GM15510 (cell line): ENCODE results near the gene NSUN6.

Experiments
- POLR2A ChIP-seq: IDR thresholded peaks from 3 replicates; pipeline ENCODE4 v1.6.1; 2011; ENCODE audit warnings: borderline replicate concordance; ENCODE audit not compliant: insufficient read length; ENCODE audit errors: extremely low read depth

The NSUN6 gene

GRCh38 chr10:18635995-18636394 lies 15.4 kb downstream of the NSUN6 start:
- no peak for TF ChIP-seq POLR2A

- TF ChIP-seq POLR2A: no peak
Measured at GRCh38 chr10:18625886-18626285, 25.5 kb downstream of the NSUN6 start.

GRCh38 chr10:18620856-18621255 lies 30.5 kb downstream of the NSUN6 start:
- no peak for TF ChIP-seq POLR2A

- no peak for TF ChIP-seq POLR2A
Measured at GRCh38 chr10:18619016-18619415, 32.4 kb downstream of the NSUN6 start.

- TF ChIP-seq POLR2A: no peak
Measured at GRCh38 chr10:18616337-18616736, 35.0 kb downstream of the NSUN6 start.

GRCh38 chr10:18615618-18616017 lies 35.8 kb downstream of the NSUN6 start:
- no peak for TF ChIP-seq POLR2A

- TF ChIP-seq POLR2A: no peak
Measured at GRCh38 chr10:18611168-18611567, 40.2 kb downstream of the NSUN6 start.

- TF ChIP-seq POLR2A: no peak
Measured at GRCh38 chr10:18610517-18610916, 40.9 kb downstream of the NSUN6 start.

- TF ChIP-seq POLR2A: no peak
Measured at GRCh38 chr10:18608596-18608995, 42.8 kb downstream of the NSUN6 start.

GRCh38 chr10:18607503-18608378 lies 43.6 kb downstream of the NSUN6 start:
- TF ChIP-seq POLR2A: no peak

GRCh38 chr10:18606051-18606695 lies 45.2 kb downstream of the NSUN6 start:
- TF ChIP-seq POLR2A: no peak

- no peak for TF ChIP-seq POLR2A
Measured at GRCh38 chr10:18601321-18601720, 50.1 kb downstream of the NSUN6 start.

- no peak for TF ChIP-seq POLR2A
Measured at GRCh38 chr10:18599392-18599791, 52.0 kb downstream of the NSUN6 start.

GRCh38 chr10:18594574-18595156 lies 56.7 kb downstream of the NSUN6 start:
- no peak for TF ChIP-seq POLR2A

GRCh38 chr10:18583575-18584270 lies 67.7 kb downstream of the NSUN6 start:
- TF ChIP-seq POLR2A: no peak
